Ectodermal cell (in vitro differentiated cells): Measurements from ENCODE around the gene ABCA4.
"Not testable (repeated sequence)": the region's sequence is repeated elsewhere in the genome, so short reads cannot be mapped to it uniquely, and the experiment has no call there.

Experiments used
- H3K27ac ChIP-seq: 2 replicates; pipeline ENCODE4 v1.7.0; 2013; ENCODE audit warnings: mild to moderate bottlenecking, low read depth, low read length; ENCODE audit not compliant: insufficient read depth, poor library complexity, severe bottlenecking
- H3K27me3 ChIP-seq: 2 replicates; pipeline ENCODE4 v1.7.0; 2013; ENCODE audit warnings: mild to moderate bottlenecking, low read length; ENCODE audit not compliant: insufficient read depth, control insufficient read depth, poor library complexity, severe bottlenecking
- H3K36me3 ChIP-seq: one replicate; pipeline ENCODE4 v1.7.0; 2013; ENCODE audit warnings: low read length; ENCODE audit not compliant: control insufficient read depth, insufficient read depth
- H3K4me1 ChIP-seq: one replicate; pipeline ENCODE4 v1.7.0; 2013; ENCODE audit warnings: low read length; ENCODE audit not compliant: control insufficient read depth, insufficient read depth
- H3K4me3 ChIP-seq: 2 replicates; pipeline ENCODE4 v1.7.0; 2013; ENCODE audit warnings: low read depth, low read length, control low read depth; ENCODE audit not compliant: insufficient read depth
- H3K9me3 ChIP-seq: 2 replicates; pipeline ENCODE4 v1.7.0; 2013; ENCODE audit warnings: mild to moderate bottlenecking, low read length, moderate library complexity; ENCODE audit not compliant: control insufficient read depth
- WGBS, 2 experiments: methylation state at CpG; one replicate each; pipeline ENCODE4 v1.1.7; 2013; ENCODE audit warnings: missing lambda C conversion rate in 2 of 2; 5-methylcytosine and 5-hydroxymethylcytosine counted together

Gene ABCA4

DNA sequence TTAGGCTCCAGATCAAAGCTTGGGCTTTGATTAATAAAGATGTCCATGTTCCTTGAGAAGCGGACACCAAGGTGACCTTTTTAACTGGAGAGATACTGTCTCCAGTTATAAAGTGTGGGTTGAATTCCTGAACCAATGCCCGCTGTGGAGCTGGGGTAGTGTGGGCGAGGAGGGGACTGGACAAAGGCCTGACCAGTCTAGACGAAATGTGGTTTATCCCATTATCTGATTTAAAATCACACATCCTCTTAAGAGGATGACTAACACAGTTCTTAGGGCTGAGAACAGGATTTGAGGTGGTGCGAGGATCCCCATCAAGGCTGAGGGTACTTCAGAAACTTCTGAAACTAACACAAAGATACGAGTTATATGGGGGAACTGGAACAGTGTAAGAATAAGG is 127.2 kb downstream of the ABCA4 start:
- Histone ChIP-seq H3K27ac (no peak overlapping the region), H3K27me3 (no peaks in the 10 kb centered on the region), H3K36me3 (no peaks in the 10 kb centered on the region), H3K9me3 (no peaks in the 10 kb centered on the region), H3K4me1 (no peaks in the 10 kb centered on the region), H3K4me3 (no peak overlapping the region)
- WGBS, 2 experiments, result 97% methylated on average over 6 of the region's 6 CpGs

GRCh38 chr1:93992954-93993353 is 128.0 kb downstream of the ABCA4 start:
- 95 to 96% methylated on average over 10 of the region's 10 CpGs for WGBS, 2 experiments

DNA sequence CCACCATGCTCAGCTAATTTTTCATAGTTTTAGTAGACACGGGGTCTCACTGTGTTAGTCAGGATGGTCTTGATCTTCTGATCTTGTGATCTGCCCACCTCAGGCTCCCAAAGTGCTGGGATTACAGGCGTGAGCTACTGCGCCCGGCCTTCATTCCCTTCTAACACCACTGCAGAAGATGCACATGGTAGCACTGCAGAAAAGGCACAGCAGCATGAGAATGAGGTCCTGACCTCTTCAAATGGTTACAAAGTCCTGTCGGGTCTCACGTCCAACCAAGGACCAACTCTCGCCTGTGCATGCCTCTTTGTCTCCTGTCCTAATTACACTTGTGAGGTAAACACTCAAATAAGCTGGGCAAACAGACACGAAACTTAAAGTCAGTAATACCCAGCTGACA is 128.8 kb downstream of the ABCA4 start:
- 94% methylated on average over 8 of the region's 8 CpGs for WGBS, 2 experiments
- Histone ChIP-seq H3K4me3 (no peak overlapping the region), H3K4me1 (no peaks in the 10 kb centered on the region), H3K9me3 (no peaks in the 10 kb centered on the region), H3K27me3 (no peaks in the 10 kb centered on the region), H3K36me3 (no peaks in the 10 kb centered on the region), H3K27ac (no peak overlapping the region)

More at GRCh38 chr1:93992954-93993353, 128.0 kb downstream of the ABCA4 start:
- H3K4me3 ChIP-seq, result no peak overlapping the region
- H3K9me3 ChIP-seq, result no peaks in the 10 kb centered on the region
- no peaks in the 10 kb centered on the region for H3K4me1 ChIP-seq
- H3K27ac ChIP-seq, result no peak overlapping the region
- H3K27me3 ChIP-seq, result no peaks in the 10 kb centered on the region
- no peaks in the 10 kb centered on the region for H3K36me3 ChIP-seq

- H3K4me1 ChIP-seq, result no peaks in the 10 kb centered on the region
- 95 to 97% methylated on average over 3 to 4 of the region's 4 CpGs for whole genome bisulfite sequencing, 2 experiments
- no peak overlapping the region for H3K27ac ChIP-seq
- no peaks in the 10 kb centered on the region for H3K36me3 ChIP-seq
- H3K4me3 ChIP-seq, result no peak overlapping the region
- no peaks in the 10 kb centered on the region for H3K9me3 ChIP-seq
- no peaks in the 10 kb centered on the region for H3K27me3 ChIP-seq
Observed at GRCh38 chr1:93991271-93991670, 129.7 kb downstream of the ABCA4 start.

DNA sequence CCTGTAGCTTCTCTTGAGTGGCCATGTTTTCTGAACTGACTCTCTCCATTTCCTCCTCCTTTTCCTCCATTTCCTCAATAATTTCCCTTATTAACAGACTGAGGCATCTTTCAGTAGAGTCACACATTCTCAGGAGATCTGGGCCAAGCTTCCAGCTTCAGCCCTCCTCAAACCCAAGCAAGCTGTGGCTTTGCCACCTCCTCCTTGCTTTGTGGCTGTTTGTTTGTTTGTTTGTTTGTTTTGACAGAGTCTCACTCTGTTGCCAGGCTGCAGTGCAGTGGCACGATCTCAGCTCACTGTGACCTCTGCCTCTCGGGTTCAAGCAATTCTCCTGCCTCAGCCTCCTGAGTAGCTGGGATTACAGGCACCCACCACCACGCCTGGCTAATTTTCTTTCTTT is 130.5 kb downstream of the ABCA4 start:
- not testable (repeated sequence) for H3K4me3 ChIP-seq
- WGBS, 2 experiments, result 79 to 97% methylated on average over 2 to 3 of the region's 3 CpGs

GRCh38 chr1:93990010-93990409 is 130.9 kb downstream of the ABCA4 start:
- no peaks in the 10 kb centered on the region for H3K9me3 ChIP-seq
- no peaks in the 10 kb centered on the region for H3K27me3 ChIP-seq
- no peak overlapping the region for H3K27ac ChIP-seq
- H3K4me3 ChIP-seq, result no peak overlapping the region
- H3K4me1 ChIP-seq, result no peaks in the 10 kb centered on the region
- 91 to 92% methylated on average over 5 of the region's 5 CpGs for WGBS, 2 experiments
- H3K36me3 ChIP-seq, result no peaks in the 10 kb centered on the region

More for the DNA sequence above, 130.5 kb downstream of the ABCA4 start:
- not testable (repeated sequence) for H3K4me1 ChIP-seq, H3K27me3 ChIP-seq, H3K27ac ChIP-seq, H3K36me3 ChIP-seq, H3K9me3 ChIP-seq

GRCh38 chr1:93989601-93990000 is 131.3 kb downstream of the ABCA4 start:
- 91 to 93% methylated on average over 5 of the region's 5 CpGs for WGBS, 2 experiments
- Histone ChIP-seq H3K4me1 (no peaks in the 10 kb centered on the region), H3K27me3 (no peaks in the 10 kb centered on the region), H3K27ac (no peak overlapping the region), H3K36me3 (no peaks in the 10 kb centered on the region), H3K9me3 (no peaks in the 10 kb centered on the region), H3K4me3 (no peak overlapping the region)

GRCh38 chr1:93988634-93989350 is 132.2 kb downstream of the ABCA4 start:
- Histone ChIP-seq H3K27ac (no peak overlapping the region), H3K27me3 (no peaks in the 10 kb centered on the region), H3K4me3 (no peak overlapping the region), H3K4me1 (no peaks in the 10 kb centered on the region), H3K36me3 (no peaks in the 10 kb centered on the region), H3K9me3 (no peaks in the 10 kb centered on the region)
- 95 to 96% methylated on average over 3 of the region's 3 CpGs for WGBS, 2 experiments

- 92 to 100% methylated on average over 1 of the region's 1 CpG for WGBS, 2 experiments
- no peaks in the 10 kb centered on the region for H3K27me3 ChIP-seq
- no peaks in the 10 kb centered on the region for H3K36me3 ChIP-seq
- no peak overlapping the region for H3K4me3 ChIP-seq
- no peaks in the 10 kb centered on the region for H3K4me1 ChIP-seq
- no peaks in the 10 kb centered on the region for H3K9me3 ChIP-seq
- H3K27ac ChIP-seq, result no peak overlapping the region
Observed at GRCh38 chr1:93981274-93981667, 139.7 kb downstream of the ABCA4 start.

DNA sequence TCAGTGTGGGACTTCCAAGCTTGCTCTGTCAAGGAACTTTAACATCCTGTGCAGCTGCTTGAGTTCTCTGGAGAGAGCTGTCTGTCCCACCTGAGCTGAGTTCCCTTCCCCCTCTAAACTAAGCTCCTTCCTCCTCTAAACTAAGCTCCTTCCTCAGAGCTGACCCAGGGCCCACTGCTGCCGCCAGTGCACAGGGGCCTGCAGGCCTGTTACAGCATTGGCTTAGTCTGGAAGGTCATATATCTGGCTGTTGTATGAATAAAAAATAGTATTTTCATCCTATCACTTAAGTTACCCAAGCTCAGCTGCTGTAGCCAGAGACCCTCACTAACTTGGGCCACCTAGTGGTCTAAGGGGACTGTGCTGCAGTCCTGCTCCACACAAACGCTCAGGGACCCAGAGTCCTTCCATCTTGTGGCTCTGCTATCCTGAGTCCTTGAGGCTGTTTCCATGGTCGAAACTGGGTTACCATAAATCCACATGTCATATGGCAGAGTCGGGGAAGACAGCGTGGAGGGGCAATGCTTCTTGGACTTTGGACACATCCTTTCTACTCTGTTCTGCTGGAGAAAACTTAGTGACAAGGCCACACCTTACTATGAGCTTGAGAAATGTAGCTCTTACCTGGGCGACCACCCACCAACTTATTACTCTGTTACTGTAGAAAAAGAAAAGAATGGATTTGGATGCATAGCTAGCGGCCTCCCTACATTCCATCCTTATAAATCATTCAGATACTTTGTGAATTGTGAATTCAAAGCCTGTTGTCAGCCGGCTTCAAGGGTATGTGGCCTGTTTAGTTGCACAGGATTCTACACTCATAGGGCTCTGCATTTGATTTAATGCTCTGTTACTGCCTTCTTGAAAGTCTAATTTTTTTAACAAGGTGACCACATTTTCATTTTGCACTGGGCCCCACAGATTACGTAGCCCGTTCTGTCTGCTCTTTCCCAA is 140.4 kb downstream of the ABCA4 start:
- 88 to 89% methylated on average over 7 to 10 of the region's 10 CpGs for WGBS, 2 experiments
- no peaks in the 10 kb centered on the region for H3K27me3 ChIP-seq
- H3K27ac ChIP-seq, result no peak overlapping the region
- no peaks in the 10 kb centered on the region for H3K4me1 ChIP-seq
- no peak overlapping the region for H3K4me3 ChIP-seq
- H3K9me3 ChIP-seq, result no peaks in the 10 kb centered on the region
- H3K36me3 ChIP-seq, result no peaks in the 10 kb centered on the region
